GM12801 (cell line): ENCODE results near the gene MAN2C1.

ENCODE experiments used
- CTCF ChIP-seq: IDR thresholded peaks from one replicate; pipeline ENCODE4 v1.5.1; 2011; ENCODE audit warnings: control low read depth; ENCODE audit not compliant: insufficient read length; ENCODE audit errors: extremely low read depth

Gene MAN2C1

DNA sequence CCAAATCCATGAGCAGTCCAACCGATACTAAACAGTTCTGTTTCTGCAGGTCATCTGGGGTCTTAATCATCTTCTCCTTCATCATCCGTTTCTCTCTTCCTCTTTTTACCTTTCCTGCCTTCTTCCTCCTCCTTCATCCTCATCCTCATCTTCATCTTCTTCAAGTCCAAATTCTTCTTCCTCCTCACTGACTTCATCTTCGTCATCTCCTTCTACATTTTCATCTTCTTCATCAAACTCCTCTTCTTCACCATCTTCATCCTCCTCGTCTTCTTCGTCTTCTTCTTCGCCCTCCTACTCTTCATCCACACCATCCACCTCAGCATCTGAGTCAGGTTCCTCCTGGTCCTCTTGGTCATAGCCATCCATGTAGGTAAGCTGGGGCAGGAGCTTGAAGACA is 46.7 kb downstream of the MAN2C1 start:
- TF ChIP-seq CTCF, result no peak

DNA sequence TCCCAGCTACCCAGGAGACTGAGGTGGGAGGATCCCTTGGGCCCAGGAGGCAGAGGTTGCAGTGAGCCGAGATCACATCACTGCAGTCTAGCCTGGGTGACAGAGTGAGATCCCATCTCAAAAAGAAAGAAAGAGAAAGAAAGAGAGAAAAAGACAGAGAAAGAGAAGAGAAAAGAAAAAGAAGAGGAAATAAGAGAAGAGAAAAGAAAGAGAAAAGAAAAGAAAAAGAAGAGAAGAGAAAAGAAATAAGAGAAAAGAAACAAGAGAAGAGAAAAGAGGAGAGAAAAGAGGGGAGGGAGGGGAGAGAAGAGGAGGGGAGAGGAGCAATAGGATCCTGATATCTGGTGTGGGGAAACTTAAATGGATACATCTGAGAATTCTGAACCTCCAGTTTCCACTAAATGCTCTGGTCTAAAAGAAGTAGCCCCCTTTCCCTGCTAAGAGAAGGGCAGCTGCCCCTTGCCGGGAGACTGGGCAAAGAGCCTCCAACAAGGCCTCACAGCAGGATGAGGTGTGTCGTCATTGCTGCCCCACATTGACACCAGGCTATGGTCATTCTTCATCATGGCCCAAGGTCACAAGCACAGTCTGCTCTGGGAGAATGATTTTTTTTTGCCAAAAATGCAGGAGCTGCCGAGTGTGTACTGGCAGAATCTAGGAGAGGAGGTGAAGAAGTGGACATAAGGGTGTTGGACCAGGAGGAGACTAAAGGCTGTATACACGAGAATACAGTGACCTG is 53.7 kb downstream of the MAN2C1 start:
- no peak for TF ChIP-seq CTCF

- no peak for TF ChIP-seq CTCF
Measured at GRCh38 chr15:75313116-75313845, 55.1 kb downstream of the MAN2C1 start.

- TF ChIP-seq CTCF, result no peak
Measured at GRCh38 chr15:75309711-75310110, 58.7 kb downstream of the MAN2C1 start.

DNA sequence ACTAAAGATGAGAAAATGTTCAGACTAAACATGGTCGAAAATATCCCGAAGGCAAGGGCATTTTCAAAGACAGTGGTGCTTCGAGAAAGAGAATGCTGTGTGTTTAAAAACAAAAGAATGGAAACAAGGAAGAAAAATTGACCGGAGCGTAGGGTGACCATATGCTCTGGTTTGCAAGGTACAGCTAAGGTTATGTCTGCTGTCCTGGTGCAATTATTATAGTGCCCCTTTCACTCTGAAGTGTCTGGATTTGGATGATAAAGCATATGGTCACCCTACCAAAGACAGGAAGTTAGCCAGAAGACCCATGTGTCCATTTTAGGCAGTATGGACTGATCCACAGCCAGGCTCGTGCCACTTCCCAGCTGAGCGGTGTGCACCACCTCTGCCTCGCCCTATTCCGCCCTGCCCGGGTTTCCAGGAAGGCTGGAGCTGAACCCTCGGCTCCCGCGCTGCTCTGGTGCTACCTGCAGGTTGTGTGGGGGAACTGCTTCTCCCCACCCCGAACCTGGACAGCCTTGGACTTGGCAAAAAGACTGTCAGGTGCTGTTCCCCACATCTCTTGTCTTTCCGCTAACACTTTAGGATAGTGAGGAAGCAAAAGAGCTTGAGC is 60.5 kb downstream of the MAN2C1 start:
- TF ChIP-seq CTCF, result no peak

- TF ChIP-seq CTCF, result no peak
Measured at GRCh38 chr15:75306188-75306587, 62.2 kb downstream of the MAN2C1 start.
